Ishikawa (cell line): ENCODE measurements around the gene NLGN4Y.

Source experiments
- CEBPB ChIP-seq: IDR thresholded peaks from 2 replicates; pipeline ENCODE4 v1.6.1; 2012
- CREB1 ChIP-seq: IDR thresholded peaks from 2 replicates; pipeline ENCODE4 v1.6.1; 2012; ENCODE audit warnings: low read depth
- EGR1 ChIP-seq: IDR thresholded peaks from 2 replicates; pipeline ENCODE4 v1.6.1; 2012
- EP300 ChIP-seq: IDR thresholded peaks from 2 replicates; pipeline ENCODE4 v1.6.1; 2012; ENCODE audit warnings: borderline replicate concordance
- FOXM1 ChIP-seq: IDR thresholded peaks from 2 replicates; pipeline ENCODE4 v1.6.1; 2012; ENCODE audit warnings: low read depth, borderline replicate concordance
- NFIC ChIP-seq: IDR thresholded peaks from 2 replicates; pipeline ENCODE4 v1.6.1; 2012
- RAD21 ChIP-seq: IDR thresholded peaks from 2 replicates; pipeline ENCODE4 v1.6.1; 2012; ENCODE audit warnings: low read depth
- TAF1 ChIP-seq: IDR thresholded peaks from 2 replicates; pipeline ENCODE4 v1.6.1; 2012; ENCODE audit warnings: low read depth, mild to moderate bottlenecking
- TCF12 ChIP-seq: IDR thresholded peaks from 2 replicates; pipeline ENCODE4 v1.6.1; 2012; ENCODE audit warnings: low read depth
- TEAD4 ChIP-seq: IDR thresholded peaks from 2 replicates; pipeline ENCODE4 v1.6.1; 2012
- YY1 ChIP-seq: IDR thresholded peaks from 2 replicates; pipeline ENCODE4 v1.6.1; 2012; ENCODE audit warnings: low read depth
- ZBTB7A ChIP-seq: IDR thresholded peaks from 2 replicates; pipeline ENCODE4 v1.6.1; 2012; ENCODE audit warnings: low read depth
- TF ChIP-seq, protein P1 (sequence below): IDR thresholded peaks from 2 replicates; pipeline ENCODE4 v1.6.1; 2012
- TF ChIP-seq, protein P2 (sequence below): IDR thresholded peaks from 2 replicates; pipeline ENCODE4 v1.6.1; 2012
- TF ChIP-seq, protein P3 (sequence below): IDR thresholded peaks from 2 replicates; pipeline ENCODE4 v1.6.1; 2012; ENCODE audit warnings: low read depth, mild to moderate bottlenecking

Gene NLGN4Y

DNA sequence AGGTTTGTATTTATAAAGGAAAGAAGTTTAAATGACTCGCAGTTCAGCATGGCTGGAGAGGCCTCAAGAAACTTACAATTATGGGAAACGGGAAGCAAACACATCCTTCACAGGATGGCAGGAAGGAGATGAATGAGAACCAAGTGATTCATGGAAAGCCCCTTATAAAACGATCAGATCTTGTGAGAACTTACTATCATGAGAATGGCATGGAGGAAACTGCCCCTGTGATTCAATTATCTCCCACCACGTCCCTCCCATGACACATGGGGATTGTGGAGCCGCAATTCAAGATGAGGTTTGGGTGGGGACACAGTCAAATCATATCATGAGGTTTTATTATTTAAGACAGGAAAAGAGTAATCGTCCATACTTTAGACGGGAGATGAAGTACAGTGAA is 4.0 kb downstream of the NLGN4Y start:
- TF ChIP-seq ZBTB7A: no peak
- TF ChIP-seq CEBPB: no peak
- TF ChIP-seq TAF1: no peak
- TF ChIP-seq TEAD4: no peak
- TF ChIP-seq, protein P1, sequence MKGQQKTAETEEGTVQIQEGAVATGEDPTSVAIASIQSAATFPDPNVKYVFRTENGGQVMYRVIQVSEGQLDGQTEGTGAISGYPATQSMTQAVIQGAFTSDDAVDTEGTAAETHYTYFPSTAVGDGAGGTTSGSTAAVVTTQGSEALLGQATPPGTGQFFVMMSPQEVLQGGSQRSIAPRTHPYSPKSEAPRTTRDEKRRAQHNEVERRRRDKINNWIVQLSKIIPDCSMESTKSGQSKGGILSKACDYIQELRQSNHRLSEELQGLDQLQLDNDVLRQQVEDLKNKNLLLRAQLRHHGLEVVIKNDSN: no peak
- TF ChIP-seq RAD21: no peak
- TF ChIP-seq FOXM1: no peak
- no peak for TF ChIP-seq NFIC
- TF ChIP-seq YY1: no peak
- TF ChIP-seq TCF12: no peak
- TF ChIP-seq EP300: no peak
- TF ChIP-seq, protein P2, sequence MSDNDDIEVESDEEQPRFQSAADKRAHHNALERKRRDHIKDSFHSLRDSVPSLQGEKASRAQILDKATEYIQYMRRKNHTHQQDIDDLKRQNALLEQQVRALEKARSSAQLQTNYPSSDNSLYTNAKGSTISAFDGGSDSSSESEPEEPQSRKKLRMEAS: no peak

DNA sequence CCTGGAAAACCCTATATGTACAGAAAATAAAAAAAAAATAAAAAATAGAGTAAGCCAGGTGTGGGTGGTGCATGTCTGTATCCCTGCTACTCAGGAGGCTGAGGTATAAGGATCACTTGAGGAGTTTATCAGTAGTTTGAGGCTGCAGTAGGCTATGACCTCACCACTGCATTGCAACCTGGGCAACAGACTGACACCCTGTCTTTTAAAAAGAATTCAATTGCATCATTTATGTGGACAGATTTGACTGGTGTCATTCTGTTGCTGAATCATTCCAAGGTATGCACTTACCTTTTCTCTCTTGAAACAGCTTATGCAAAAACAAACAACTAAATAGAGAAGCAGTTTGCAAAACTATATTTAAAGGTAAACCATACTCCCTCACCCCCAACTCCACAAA is 12.4 kb downstream of the NLGN4Y start:
- TF ChIP-seq, protein P1: no peak
- TF ChIP-seq CREB1 (no peak), FOXM1 (no peak), TCF12 (no peak), EGR1 (no peak), NFIC (no peak), ZBTB7A (no peak), TEAD4 (no peak), EP300 (no peak)
- TF ChIP-seq, protein P3, sequence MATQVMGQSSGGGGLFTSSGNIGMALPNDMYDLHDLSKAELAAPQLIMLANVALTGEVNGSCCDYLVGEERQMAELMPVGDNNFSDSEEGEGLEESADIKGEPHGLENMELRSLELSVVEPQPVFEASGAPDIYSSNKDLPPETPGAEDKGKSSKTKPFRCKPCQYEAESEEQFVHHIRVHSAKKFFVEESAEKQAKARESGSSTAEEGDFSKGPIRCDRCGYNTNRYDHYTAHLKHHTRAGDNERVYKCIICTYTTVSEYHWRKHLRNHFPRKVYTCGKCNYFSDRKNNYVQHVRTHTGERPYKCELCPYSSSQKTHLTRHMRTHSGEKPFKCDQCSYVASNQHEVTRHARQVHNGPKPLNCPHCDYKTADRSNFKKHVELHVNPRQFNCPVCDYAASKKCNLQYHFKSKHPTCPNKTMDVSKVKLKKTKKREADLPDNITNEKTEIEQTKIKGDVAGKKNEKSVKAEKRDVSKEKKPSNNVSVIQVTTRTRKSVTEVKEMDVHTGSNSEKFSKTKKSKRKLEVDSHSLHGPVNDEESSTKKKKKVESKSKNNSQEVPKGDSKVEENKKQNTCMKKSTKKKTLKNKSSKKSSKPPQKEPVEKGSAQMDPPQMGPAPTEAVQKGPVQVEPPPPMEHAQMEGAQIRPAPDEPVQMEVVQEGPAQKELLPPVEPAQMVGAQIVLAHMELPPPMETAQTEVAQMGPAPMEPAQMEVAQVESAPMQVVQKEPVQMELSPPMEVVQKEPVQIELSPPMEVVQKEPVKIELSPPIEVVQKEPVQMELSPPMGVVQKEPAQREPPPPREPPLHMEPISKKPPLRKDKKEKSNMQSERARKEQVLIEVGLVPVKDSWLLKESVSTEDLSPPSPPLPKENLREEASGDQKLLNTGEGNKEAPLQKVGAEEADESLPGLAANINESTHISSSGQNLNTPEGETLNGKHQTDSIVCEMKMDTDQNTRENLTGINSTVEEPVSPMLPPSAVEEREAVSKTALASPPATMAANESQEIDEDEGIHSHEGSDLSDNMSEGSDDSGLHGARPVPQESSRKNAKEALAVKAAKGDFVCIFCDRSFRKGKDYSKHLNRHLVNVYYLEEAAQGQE: no peak

- TF ChIP-seq YY1 (no peak), NFIC (no peak)
Measured at GRCh38 chrY:14543506-14543905, 19.2 kb downstream of the NLGN4Y start.

DNA sequence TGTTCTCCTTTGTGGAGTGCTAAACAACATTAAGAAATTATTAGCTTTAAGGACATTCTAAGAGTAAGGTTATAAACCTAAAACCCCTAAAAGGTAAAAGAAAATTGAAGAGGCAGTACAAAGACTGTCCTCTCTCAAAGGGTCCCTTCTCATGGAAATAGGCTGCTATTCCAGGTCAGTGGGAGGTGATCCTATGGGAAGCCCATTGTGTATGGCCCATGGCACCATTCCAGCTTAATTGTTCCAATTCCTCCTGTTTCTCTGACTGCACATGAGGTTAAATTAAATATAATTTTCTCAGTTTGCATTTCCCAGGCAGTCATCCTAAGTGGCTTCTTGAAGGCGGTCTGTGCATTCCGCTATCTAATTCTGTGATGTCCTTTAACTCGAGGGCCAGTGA is 57.0 kb downstream of the NLGN4Y start:
- TF ChIP-seq EP300 (no peak), EGR1 (no peak), YY1 (no peak), ZBTB7A (no peak), RAD21 (no peak), TCF12 (no peak), TEAD4 (no peak), CEBPB (no peak), TAF1 (no peak), FOXM1 (no peak), CREB1 (no peak), NFIC (no peak)
- TF ChIP-seq, protein P1: no peak
- TF ChIP-seq, protein P3: no peak
- TF ChIP-seq, protein P2: no peak

DNA sequence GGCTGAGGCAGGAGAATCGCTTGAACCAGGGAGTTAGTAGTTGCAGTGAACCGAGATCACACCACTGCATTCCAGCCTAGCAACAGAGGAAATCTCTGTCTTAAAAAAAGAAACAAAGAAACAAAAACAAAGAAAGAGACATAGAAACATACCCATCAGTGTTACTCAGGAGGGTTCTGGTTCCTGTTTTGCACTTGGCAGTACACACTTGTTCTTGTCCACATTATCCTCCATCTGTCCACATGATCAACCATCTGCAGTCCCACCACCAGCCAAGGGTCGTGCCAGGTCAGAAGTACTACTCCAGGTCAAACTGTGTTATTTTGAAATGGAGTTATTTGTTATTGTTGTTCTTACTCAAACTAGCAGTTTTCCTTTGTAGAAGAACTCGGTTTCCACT is 62.4 kb downstream of the NLGN4Y start:
- no peak for TF ChIP-seq TEAD4
- TF ChIP-seq NFIC: no peak
- TF ChIP-seq, protein P3: no peak
- TF ChIP-seq TCF12: no peak
- no peak for TF ChIP-seq FOXM1
- no peak for TF ChIP-seq RAD21
- TF ChIP-seq CEBPB: no peak
- TF ChIP-seq, protein P2: no peak
- TF ChIP-seq EGR1: no peak
- no peak for TF ChIP-seq YY1
- TF ChIP-seq, protein P1: no peak
- TF ChIP-seq EP300: no peak
- TF ChIP-seq CREB1: no peak
